Measurements from ENCODE around the gene UNC79.

DNA sequence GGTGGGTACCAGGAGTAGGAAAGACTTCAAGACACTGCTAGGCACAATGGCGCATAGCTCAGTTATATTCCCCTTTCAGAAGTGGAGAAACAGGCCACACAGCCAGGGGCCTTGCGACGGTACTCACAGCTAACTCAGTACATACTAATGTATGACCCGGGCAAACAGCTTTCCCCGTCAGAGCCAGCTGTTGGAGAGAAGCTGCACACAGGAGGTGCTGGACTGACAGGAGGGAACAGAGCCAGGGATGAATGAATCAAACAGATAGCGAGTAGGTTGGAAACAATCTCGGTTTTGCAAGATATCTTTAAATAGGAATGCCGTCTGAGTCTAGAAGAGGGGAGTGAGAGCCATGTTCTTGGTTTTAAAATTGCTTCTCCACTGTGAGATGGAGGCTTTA lies 312.0 kb downstream of the UNC79 start:
- TF ChIP-seq POLR2A (IDR thresholded peaks at IDR 0.05) = no peak
- TF ChIP-seq, protein P1, sequence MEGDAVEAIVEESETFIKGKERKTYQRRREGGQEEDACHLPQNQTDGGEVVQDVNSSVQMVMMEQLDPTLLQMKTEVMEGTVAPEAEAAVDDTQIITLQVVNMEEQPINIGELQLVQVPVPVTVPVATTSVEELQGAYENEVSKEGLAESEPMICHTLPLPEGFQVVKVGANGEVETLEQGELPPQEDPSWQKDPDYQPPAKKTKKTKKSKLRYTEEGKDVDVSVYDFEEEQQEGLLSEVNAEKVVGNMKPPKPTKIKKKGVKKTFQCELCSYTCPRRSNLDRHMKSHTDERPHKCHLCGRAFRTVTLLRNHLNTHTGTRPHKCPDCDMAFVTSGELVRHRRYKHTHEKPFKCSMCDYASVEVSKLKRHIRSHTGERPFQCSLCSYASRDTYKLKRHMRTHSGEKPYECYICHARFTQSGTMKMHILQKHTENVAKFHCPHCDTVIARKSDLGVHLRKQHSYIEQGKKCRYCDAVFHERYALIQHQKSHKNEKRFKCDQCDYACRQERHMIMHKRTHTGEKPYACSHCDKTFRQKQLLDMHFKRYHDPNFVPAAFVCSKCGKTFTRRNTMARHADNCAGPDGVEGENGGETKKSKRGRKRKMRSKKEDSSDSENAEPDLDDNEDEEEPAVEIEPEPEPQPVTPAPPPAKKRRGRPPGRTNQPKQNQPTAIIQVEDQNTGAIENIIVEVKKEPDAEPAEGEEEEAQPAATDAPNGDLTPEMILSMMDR (IDR thresholded peaks at IDR 0.05) = no peak

Measured in testis (tissue), 2 donors.